NCI-H345 (cell line): ENCODE data around the gene MYEF2.

Source experiments
- DNase-seq: peaks from one replicate; lab custom pipeline; 2025; lab: John Stamatoyannopoulos, UW

MYEF2 gene

GRCh38 chr15:48086133-48086532 is 92.0 kb downstream of the MYEF2 start:
- no peak for DNase-seq

GRCh38 chr15:48085591-48085930 is 92.5 kb downstream of the MYEF2 start:
- DNase-seq: no peak

- peak; percentile 21 for DNase-seq
These were observed 93.1 kb downstream of the MYEF2 start for GRCh38 chr15:48084759-48085590.
